Chondrocyte (in vitro differentiated cells): ENCODE results near the gene NUP210L. TPM values are rescaled to one million over a fixed set of nuclear protein-coding genes. Genes with fewer than 3 reads are reported as not detected.

Experiments
- DNase-seq: peaks from one replicate; pipeline ENCODE4 v3.0.0; 2021; ENCODE audit warnings: mixed read lengths, low spot score
- H3K27ac Mint-ChIP-seq: one replicate; pipeline ENCODE4 v1.8.0; 2021; ENCODE audit warnings: mild to moderate bottlenecking, moderate library complexity, mixed read lengths; ENCODE audit not compliant: unreplicated experiment
- H3K27me3 Mint-ChIP-seq: 2 replicates; pipeline ENCODE4 v1.8.0; 2021; ENCODE audit warnings: low read depth, mixed read lengths
- H3K36me3 Mint-ChIP-seq: 2 replicates; pipeline ENCODE4 v1.8.0; 2021; ENCODE audit warnings: low read depth, mixed read lengths
- H3K4me1 Mint-ChIP-seq: 2 replicates; pipeline ENCODE4 v1.8.0; 2021; ENCODE audit warnings: low read depth, mild to moderate bottlenecking, mixed read lengths
- H3K4me3 Mint-ChIP-seq: one replicate; pipeline ENCODE4 v1.8.0; 2021; ENCODE audit warnings: mild to moderate bottlenecking, moderate library complexity, mixed read lengths; ENCODE audit not compliant: unreplicated experiment
- H3K9me3 Mint-ChIP-seq: 2 replicates; pipeline ENCODE4 v1.8.0; 2021; ENCODE audit warnings: low read depth, mixed read lengths
- total RNA-seq: library from RNA; stranded (reverse); gene quantifications from 3 replicates; pipeline ENCODE4 v1.2.1, GENCODE V29; 2021
- TF ChIP-seq, protein P1 (sequence below): fragments of 200-600 bp; sonication (generic); IDR thresholded peaks from 2 replicates; pipeline ENCODE4 v1.5.0; 2021; ENCODE audit warnings: antibody characterized with exemption, mild to moderate bottlenecking, moderate library complexity

The NUP210L gene
- total RNA-seq, 1 donor from 2014 or later = not detected

DNA sequence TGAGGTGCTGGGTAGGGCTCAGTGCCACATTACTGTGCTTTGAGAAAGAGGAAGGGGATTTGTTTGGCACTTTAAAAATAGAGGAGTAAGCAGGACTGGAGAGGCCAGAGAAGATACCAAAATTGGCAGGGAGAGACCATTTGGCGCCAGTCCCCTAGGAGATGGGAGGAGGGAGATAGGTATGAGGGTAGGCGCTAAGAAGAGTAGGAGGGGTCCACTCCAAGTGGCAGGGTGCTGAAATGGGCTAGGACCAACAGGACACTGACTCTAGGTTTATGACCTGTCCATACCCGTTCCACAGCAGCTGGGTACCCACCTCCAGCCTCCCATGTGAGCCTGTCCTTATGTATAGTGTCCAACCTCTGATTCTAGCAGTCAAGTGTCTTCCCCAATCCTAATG, 195.4 kb downstream of the NUP210L start:
- no peak overlapping the region for H3K4me3 Mint-ChIP-seq
- peaks cover 4% of the 10 kb centered on the region for H3K36me3 Mint-ChIP-seq
- H3K27ac Mint-ChIP-seq = peak overlapping the region; percentile 97
- H3K4me1 Mint-ChIP-seq = peaks cover 61% of the 10 kb centered on the region
- no peaks in the 10 kb centered on the region for H3K27me3 Mint-ChIP-seq
- DNase-seq = no peak
- TF ChIP-seq, protein P1, sequence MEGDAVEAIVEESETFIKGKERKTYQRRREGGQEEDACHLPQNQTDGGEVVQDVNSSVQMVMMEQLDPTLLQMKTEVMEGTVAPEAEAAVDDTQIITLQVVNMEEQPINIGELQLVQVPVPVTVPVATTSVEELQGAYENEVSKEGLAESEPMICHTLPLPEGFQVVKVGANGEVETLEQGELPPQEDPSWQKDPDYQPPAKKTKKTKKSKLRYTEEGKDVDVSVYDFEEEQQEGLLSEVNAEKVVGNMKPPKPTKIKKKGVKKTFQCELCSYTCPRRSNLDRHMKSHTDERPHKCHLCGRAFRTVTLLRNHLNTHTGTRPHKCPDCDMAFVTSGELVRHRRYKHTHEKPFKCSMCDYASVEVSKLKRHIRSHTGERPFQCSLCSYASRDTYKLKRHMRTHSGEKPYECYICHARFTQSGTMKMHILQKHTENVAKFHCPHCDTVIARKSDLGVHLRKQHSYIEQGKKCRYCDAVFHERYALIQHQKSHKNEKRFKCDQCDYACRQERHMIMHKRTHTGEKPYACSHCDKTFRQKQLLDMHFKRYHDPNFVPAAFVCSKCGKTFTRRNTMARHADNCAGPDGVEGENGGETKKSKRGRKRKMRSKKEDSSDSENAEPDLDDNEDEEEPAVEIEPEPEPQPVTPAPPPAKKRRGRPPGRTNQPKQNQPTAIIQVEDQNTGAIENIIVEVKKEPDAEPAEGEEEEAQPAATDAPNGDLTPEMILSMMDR = no peak
- no peaks in the 10 kb centered on the region for H3K9me3 Mint-ChIP-seq

DNA sequence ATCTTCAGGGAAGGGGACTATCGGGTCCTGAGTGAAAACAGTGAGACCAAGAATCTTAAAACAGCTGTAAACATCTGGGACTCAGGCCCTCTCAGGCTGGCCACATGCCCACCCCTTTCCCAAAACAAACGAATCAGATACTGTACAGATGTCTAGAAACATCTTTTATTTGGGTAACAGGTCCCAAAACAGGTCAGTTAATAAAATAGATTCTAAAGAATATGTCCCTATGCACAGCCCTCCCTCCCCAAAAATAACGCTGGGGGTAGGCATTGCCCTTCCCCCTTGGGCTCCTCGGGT, 196.0 kb downstream of the NUP210L start:
- peak overlapping the region; percentile 97 for H3K27ac Mint-ChIP-seq
- TF ChIP-seq, protein P1 = no peak
- no peaks in the 10 kb centered on the region for H3K9me3 Mint-ChIP-seq
- peak overlapping the region; percentile 98 for H3K4me3 Mint-ChIP-seq
- DNase-seq = no peak
- H3K4me1 Mint-ChIP-seq = peaks cover 60% of the 10 kb centered on the region
- H3K27me3 Mint-ChIP-seq = no peaks in the 10 kb centered on the region
- peaks cover 7% of the 10 kb centered on the region for H3K36me3 Mint-ChIP-seq

DNA sequence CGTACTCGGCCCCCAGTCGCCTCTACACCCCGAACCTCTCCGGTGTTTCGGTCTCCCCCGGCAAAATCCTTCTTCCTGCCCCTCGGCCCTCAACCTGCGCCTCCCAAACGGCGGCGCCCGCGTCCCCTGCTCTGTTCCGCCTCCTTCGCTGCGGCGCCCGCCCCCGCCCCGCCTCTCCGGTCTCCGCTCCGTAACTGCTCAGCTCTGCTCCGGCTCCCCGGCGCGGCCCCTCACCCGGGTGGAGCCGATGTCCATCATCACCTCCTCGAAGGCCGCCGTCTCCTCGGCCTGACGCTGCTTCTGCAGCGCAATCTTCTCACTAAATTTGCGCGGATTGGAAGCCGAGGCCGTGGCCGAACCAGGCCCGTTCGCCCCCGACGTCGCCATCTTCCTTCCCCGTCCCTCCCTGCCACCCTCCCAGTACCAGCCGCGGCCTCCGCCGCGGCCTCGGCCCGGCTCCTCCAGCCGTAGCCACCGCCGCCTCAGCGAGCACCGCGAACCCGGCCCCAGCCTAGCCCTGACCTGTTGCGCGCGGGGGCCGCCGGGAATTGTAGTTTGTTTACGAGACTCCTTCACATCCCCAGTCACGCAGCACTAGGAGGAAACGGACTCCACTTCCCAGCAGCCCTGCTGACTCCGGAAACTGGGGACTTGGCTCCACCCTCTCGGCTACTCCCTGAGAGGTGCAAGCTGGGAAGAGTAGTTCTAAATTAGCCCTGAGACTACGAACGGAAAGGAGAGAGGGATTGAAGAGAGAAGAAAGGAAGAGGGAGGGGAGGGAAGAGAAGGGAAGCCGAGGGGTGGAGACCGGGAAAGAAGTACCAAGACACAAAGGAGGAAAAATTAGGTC, 196.5 kb downstream of the NUP210L start, which contains the start of gene CRTC2:
TSS of gene CRTC2 (minus strand) at position 502 of the 850 bp plus-strand sequence. CDS start at position 387, 115 bp downstream.
- Mint-ChIP-seq H3K36me3 (peaks cover 8% of the 10 kb centered on the region), H3K4me3 (peak within 1 kb of the TSS; percentile 98), H3K4me1 (peaks cover 54% of the 10 kb centered on the region), H3K9me3 (no peaks in the 10 kb centered on the region), H3K27ac (peak within 1 kb of the TSS; percentile 97), H3K27me3 (no peaks in the 10 kb centered on the region)
- peak; percentile 98 for DNase-seq
- TF ChIP-seq, protein P1 = no peak

DNA sequence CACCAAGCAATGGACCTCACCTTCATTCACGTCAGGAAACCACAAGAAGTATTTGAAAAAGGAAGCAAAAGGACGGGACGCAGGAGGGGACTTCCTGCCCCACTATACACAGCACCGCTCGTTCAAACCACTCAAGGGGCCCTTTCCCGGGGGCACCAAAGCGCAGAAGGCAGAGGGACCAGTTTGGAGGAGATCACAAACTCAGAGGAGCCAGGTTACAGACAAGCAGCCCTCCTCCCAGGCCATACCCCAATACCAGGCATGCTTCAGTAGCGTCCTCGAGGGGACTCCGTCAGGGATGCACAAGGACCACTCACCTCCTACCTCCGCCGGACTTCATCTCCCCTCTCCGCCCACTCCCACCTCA, 197.1 kb downstream of the NUP210L start:
- H3K27ac Mint-ChIP-seq = peak overlapping the region; percentile 97
- no peaks in the 10 kb centered on the region for H3K9me3 Mint-ChIP-seq
- H3K27me3 Mint-ChIP-seq = no peaks in the 10 kb centered on the region
- DNase-seq = no peak
- peak overlapping the region; percentile 98 for H3K4me3 Mint-ChIP-seq
- H3K4me1 Mint-ChIP-seq = peaks cover 50% of the 10 kb centered on the region
- TF ChIP-seq, protein P1 = no peak
- peaks cover 8% of the 10 kb centered on the region for H3K36me3 Mint-ChIP-seq

DNA sequence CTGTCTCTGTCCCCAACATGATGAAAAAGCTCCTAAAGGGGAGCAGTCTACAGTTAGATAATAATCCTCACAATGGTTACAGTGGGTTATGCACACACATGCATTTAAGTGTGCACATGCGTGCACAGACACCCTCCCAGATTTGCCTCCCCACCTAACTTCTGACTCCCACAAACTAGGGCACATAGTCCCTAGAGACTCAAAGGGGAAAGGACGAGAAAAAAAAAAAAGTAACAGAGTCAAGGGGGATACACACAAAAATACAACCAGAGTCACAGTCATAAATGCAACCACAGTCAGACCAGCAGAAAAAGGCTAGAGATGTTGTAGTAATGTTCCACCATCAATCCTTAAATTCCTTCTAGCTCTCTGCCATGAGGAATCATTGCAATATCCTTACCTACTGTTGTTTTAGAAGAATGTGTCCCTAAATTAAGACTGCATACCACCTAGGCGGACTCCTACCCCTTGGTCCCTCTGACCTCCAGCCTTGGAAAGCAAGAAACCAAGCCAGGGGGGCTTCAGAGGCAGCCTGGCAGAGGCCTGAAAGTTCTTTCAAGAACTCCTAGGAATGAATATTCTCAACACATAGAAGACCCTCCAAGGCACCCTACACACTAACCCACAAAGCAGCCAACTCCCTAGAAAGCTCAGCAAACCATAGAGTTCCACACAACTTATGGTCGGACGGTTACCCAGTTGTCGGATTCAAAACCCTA, 197.7 kb downstream of the NUP210L start:
- H3K27ac Mint-ChIP-seq = peak overlapping the region; percentile 97
- H3K27me3 Mint-ChIP-seq = no peaks in the 10 kb centered on the region
- TF ChIP-seq, protein P1 = no peak
- DNase-seq = no peak
- peaks cover 8% of the 10 kb centered on the region for H3K36me3 Mint-ChIP-seq
- peak overlapping the region; percentile 98 for H3K4me3 Mint-ChIP-seq
- peaks cover 44% of the 10 kb centered on the region for H3K4me1 Mint-ChIP-seq
- no peaks in the 10 kb centered on the region for H3K9me3 Mint-ChIP-seq
